ENCODE data around the gene CAMSAP1. TPM values are rescaled to one million over a fixed set of nuclear protein-coding genes. Genes with fewer than 3 reads are reported as not detected.
A peak's percentile ranks its signal among the peaks of the same experiment; 100 is the strongest.

CAMSAP1 gene
- total and polyA plus RNA-seq, 9 of the 15 experiments (the other 6 are each of a cell fraction or from before 2014, with no cell fraction given): 1.5 to 28.8 (median 14.3) TPM

- TF ChIP-seq HDAC3 (IDR thresholded peaks at IDR 0.05; ENCODE audit: borderline replicate concordance, partially characterized antibody) (no peak), ZNF408 (CRISPR knock-in tag; IDR thresholded peaks at IDR 0.05; ENCODE audit: low read depth) (no peak), ZNF124 (CRISPR knock-in tag; IDR thresholded peaks at IDR 0.05) (no peak), LARP7 (IDR thresholded peaks at IDR 0.05) (no peak), SP2 (IDR thresholded peaks at IDR 0.05; ENCODE audit: extremely low read depth, low read depth, low read length, poor library complexity, severe bottlenecking) (no peak), MEF2A (IDR thresholded peaks at IDR 0.05; ENCODE audit: control insufficient read depth, low read depth, low read length) (no peak), KAT7 (CRISPR knock-in tag; IDR thresholded peaks at IDR 0.05; ENCODE audit: borderline replicate concordance) (no peak; the same call in 1 of the 2 replicates), SMAD1 (IDR thresholded peaks at IDR 0.05; ENCODE audit: low read depth, low read length, partially characterized antibody) (peak; percentile 51), LCOR (CRISPR knock-in tag; IDR thresholded peaks at IDR 0.05) (no peak; the same call in 1 of the 2 replicates), ZNF280B (CRISPR knock-in tag; IDR thresholded peaks at IDR 0.05) (no peak), E2F5 (CRISPR knock-in tag; IDR thresholded peaks at IDR 0.05) (no peak), KDM2B (CRISPR knock-in tag; IDR thresholded peaks at IDR 0.05) (0 out of 2 replicates have a peak, but pooled peaks have one; percentile 44), ELF2 (CRISPR knock-in tag; IDR thresholded peaks at IDR 0.05) (no peak), HSF4 (CRISPR knock-in tag; IDR thresholded peaks at IDR 0.05; ENCODE audit: borderline replicate concordance) (peak; percentile 85; the same call in 1 of the 2 replicates), ERF (CRISPR knock-in tag; IDR thresholded peaks at IDR 0.05) (no peak), ZNF79 (CRISPR knock-in tag; IDR thresholded peaks at IDR 0.05; ENCODE audit: low read depth) (no peak), BDP1 (IDR thresholded peaks at IDR 0.05; ENCODE audit: insufficient read depth, insufficient read length) (no peak), SAFB (IDR thresholded peaks at IDR 0.05; ENCODE audit: borderline replicate concordance, low read depth, low read length) (no peak), NCOR1 (IDR thresholded peaks at IDR 0.05) (no peak), ZNF23 (CRISPR knock-in tag; IDR thresholded peaks at IDR 0.05) (no peak), ZNF384 (IDR thresholded peaks at IDR 0.05; ENCODE audit: low read depth, low read length) (no peak), MCM5 (IDR thresholded peaks at IDR 0.05; ENCODE audit: low read depth) (no peak), MCM3 (IDR thresholded peaks at IDR 0.05) (no peak), RBM34 (IDR thresholded peaks at IDR 0.05; ENCODE audit: borderline replicate concordance, insufficient read depth, low read length) (no peak), ZNF77 (CRISPR knock-in tag; IDR thresholded peaks at IDR 0.05) (no peak), GTF2B (IDR thresholded peaks at IDR 0.05; ENCODE audit: extremely low read depth, insufficient read length) (no peak), NFXL1 (CRISPR knock-in tag; IDR thresholded peaks at IDR 0.05) (no peak), PPARD (CRISPR knock-in tag; IDR thresholded peaks at IDR 0.05) (no peak), ESRRA (IDR thresholded peaks at IDR 0.05; ENCODE audit: borderline replicate concordance, low read depth) (0 out of 2 replicates have a peak, but pooled peaks have one; percentile 61), TEAD2 (tag; IDR thresholded peaks at IDR 0.05) (no peak)
Measured at GRCh38 chr9:135950135-135950682, 42.9 kb upstream of the CAMSAP1 start (continued).
